HG03097 (cell line): Measurements from ENCODE around the gene PPY.
"Not testable (repeated sequence)": the region's sequence is repeated elsewhere in the genome, so short reads cannot be mapped to it uniquely, and the experiment has no call there.

Experiments
- ATAC-seq: cut with Tn5 transposase; IDR thresholded peaks from one replicate; pipeline ENCODE4 v1.9.1; 2021; ENCODE audit not compliant: unreplicated experiment, low FRiP score

Gene PPY

GRCh38 chr17:43907998-43908721, 34.1 kb downstream of the PPY start:
- no peak for ATAC-seq

DNA sequence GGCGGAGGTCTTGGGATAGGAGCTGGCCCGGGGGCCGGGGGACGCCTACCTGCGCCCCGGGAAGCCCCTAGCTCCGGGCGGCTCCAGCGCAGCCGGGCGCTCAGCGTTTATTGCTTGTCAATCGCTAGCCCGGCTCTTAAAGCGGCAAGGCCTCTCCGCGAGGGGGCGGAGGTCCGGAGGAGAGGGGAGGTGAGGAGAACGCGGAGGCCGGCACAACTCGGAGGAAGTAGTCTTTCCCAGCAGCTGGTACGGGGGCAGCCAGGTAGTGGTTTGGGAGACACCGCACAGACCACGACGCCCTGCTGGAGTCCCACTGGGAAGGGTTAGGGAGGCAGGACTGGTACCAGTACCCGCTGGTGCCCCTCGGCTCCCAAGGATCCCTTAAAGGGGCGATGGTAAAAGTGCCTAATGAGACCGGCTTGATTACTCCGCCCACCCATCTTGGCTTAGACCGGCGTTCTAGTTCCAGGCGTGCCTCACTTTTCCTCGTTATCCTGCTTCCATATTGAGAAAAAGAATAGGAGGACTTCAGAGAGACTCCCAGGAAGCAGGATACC, 34.8 kb downstream of the PPY start, which contains the start of gene MPP2:
TSS of gene MPP2 (minus strand) at position 112 of the 557 bp plus-strand sequence. CDS start 3,076 bp downstream, outside the sequence.
- ATAC-seq, result no peak

DNA sequence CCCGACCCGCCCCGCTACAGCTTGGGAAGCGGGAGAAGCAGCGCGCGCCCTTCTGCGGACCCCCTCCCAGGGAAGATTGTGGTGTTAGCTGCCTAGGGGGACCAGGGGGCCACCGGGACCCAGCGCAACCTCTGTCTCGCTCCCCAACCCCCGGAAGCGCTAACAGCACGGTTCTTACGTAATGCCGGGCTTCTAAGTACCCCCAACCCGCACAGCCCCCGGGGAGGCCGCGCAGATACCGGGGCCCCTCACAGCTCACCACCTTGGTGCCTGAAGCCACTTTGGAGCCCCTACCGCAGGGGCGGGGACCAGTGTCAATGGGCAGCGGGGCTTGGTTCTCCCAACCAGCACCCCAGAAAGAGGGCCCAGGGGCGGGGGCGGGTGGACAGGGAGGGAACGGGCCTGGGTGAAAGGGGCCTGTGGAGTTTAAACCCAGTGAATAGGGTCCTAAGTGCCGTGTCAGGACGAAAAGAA, 35.3 kb downstream of the PPY start:
- ATAC-seq, result no peak

GRCh38 chr17:43905985-43906852, 36.1 kb downstream of the PPY start:
- no peak for ATAC-seq

GRCh38 chr17:43905400-43905984, 36.8 kb downstream of the PPY start:
- no peak for ATAC-seq

DNA sequence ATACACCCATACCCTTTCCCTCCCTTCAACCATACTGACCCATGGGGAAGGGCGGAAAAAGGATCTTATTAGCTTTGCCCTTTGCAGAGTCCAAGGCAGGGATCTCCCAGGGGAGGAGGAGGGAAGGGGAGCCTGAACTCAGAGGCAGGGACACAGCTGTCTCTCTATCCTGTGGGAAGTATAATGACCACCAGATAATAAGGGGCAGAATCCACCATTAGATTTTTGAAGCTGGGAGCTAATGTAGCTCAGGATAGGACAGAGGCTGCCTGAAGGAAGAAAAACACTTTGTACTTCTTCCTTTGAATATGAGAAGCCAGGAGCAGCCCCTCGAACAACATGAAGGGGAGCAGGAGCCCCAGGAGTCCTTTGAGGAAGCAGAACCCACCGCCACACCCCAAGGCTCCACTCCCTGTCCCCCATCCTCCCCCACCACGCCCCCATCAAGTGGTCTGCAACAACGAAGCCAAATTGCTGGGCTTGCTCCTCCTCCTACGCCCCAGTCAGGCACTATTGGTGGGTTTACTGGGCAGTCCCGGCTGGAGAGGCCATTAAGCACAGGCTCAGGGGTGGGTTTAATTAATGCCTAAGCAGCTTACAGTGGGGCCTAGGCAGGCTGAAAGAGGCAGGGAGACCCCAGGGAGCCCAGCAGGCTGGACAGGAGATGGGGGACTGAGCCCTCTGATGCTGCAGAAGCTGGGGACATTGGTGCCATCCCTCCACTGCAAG, 40.3 kb downstream of the PPY start:
- ATAC-seq, result no peak

- no peak for ATAC-seq
Observed at GRCh38 chr17:43900858-43901754, 41.2 kb downstream of the PPY start.

GRCh38 chr17:43900183-43900857, 42.0 kb downstream of the PPY start:
- ATAC-seq, result no peak

DNA sequence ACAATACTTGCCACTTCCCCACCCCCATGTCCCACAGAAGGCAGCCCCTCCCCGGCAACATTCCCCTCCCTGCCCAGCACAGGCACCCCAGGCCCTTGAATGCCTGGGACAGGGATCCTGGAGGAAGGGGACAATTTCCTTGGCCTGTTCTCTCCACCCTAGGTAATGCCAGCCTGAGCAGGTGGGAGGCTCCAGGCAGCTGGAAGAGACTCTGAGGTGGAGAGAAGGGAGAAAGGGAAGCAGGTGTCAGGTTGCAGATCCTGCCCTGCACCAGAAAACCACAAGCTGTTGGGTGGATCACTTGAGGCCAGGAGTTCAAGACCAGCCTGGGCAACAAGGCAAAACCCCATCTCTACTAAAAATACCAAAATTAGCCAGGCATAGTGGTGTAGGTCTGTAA, 43.8 kb downstream of the PPY start:
- no peak for ATAC-seq

- no peak for ATAC-seq
Observed at GRCh38 chr17:43897831-43898230, 44.4 kb downstream of the PPY start.

DNA sequence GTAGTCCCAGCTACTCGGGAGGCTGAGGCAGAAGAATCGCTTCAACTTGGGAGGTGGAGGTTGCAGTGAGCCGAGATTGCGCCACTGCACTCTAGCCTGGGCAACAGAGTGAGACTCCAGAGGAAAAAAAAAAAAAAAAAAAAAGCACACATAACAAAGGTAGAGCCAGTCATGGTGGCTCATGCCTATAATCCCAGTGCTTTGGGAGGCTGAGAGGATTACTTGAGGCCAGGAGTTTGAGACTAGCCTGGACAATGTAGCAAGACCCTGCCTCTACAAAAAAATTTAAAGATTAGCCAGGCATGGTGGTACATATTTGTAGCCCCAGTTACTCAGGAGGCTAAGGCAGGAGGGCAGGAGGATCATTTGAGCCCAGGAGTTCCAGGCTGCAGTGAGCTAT, 47.8 kb downstream of the PPY start:
- not testable (repeated sequence) for ATAC-seq

GRCh38 chr17:43892647-43892952, 49.7 kb downstream of the PPY start:
- ATAC-seq, result no peak

DNA sequence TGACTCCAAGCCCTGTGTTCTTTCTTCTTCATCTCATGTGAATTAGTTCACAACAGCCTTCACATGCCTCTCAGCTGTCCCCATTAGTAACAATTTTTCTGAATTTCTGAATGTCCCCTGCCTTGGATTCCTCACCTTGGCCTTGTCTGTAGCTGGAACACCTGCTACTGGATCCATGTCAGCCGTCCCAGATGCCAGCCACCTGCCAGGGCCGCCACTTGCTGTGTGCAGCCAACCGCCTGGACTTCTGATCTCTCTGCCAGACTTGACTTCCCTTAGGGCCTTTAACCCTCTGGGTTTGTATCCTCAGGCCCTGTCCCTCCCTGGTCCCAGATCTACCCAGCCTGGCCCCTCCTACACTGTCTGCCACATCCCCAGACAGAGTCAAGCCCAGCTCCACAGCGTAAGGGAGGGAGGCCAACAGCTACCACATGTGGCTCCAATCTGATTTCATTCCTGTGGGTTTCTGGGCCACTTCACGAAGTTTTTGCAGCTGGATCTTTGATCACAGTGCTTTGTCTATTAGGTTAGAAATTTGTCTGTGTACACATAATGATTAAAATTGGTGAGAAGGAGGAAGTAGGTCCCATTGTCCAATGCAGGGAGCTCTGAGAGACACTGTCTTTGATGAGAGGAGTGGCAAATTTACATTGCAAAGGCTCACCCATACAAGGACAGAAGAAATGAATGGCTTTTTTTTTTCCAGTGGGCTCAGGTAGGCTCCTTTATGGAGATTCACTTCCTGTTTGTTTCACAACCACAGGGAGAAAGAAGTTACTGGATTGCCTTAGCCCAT, 50.2 kb downstream of the PPY start:
- ATAC-seq, result no peak
